ENCODE data around the gene MCF2L. TPM values are rescaled to one million over a fixed set of nuclear protein-coding genes. Genes with fewer than 3 reads are reported as not detected.

The MCF2L gene
- polyA plus RNA-seq, 1 donor from 2014 or later = 88.0 TPM

DNA sequence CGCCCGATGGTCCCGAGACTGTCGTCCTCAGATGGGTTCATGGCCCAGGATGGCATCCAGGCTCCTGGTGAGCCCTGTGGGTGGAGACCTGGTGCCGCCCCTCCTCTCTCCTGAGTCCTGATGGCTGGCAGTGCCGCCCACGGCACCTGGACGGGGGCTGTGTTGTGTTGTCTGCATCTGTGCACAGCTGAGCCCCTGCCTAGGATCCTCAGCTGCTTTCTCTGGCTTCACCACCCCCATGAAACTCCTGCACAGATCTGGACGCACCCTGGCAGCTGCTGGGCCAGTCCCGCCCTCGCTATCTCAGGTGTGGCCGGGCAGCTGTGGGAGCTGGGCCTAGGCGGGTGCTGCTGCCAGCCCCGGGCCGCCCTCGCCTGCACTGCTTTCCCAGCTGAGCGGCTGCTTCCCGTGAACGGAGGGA, 27.7 kb downstream of the MCF2L start:
- Histone ChIP-seq H3K27ac (ENCODE audit: low read length) (no peak overlapping the region), H3K9ac (ENCODE audit: low read length) (no peak overlapping the region), H3K9me2 (ENCODE audit: insufficient read depth, low read length) (no peaks in the 10 kb centered on the region), H3K79me2 (replicated peaks; ENCODE audit: insufficient read depth, low read length) (no peaks in the 10 kb centered on the region), H3K4me3 (ENCODE audit: low read length) (no peak overlapping the region), H3F3A (ENCODE audit: insufficient read depth, low read length, poor library complexity, severe bottlenecking) (no peaks in the 10 kb centered on the region), H2AFZ (ENCODE audit: low read depth, low read length) (no peak overlapping the region), H3K27me3 (ENCODE audit: insufficient read depth, low read depth, low read length) (no peaks in the 10 kb centered on the region), H3K4me2 (ENCODE audit: low read length) (no peak overlapping the region), H4K20me1 (ENCODE audit: insufficient read depth) (no peaks in the 10 kb centered on the region), H3K36me3 (ENCODE audit: insufficient read depth, low read length) (no peaks in the 10 kb centered on the region), H3K9me3 (ENCODE audit: low read length) (no peaks in the 10 kb centered on the region)
- TF ChIP-seq MXI1 (conservative IDR thresholded peaks at IDR 0.05; ENCODE audit: poor library complexity, severe bottlenecking) (no peak), RAD21 (conservative IDR thresholded peaks at IDR 0.05) (no peak), EP300 (conservative IDR thresholded peaks at IDR 0.05; ENCODE audit: poor library complexity, severe bottlenecking) (no peak), POLR2AphosphoS5 (IDR thresholded peaks at IDR 0.05) (no peak), REST (IDR thresholded peaks at IDR 0.05; ENCODE audit: borderline replicate concordance) (no peak), SMC3 (conservative IDR thresholded peaks at IDR 0.05; ENCODE audit: poor library complexity) (no peak), CTCF (IDR thresholded peaks at IDR 0.05; ENCODE audit: poor library complexity, severe bottlenecking) (no peak), TAF1 (IDR thresholded peaks at IDR 0.05; ENCODE audit: low read depth) (no peak), EZH2 (IDR thresholded peaks at IDR 0.05; ENCODE audit: borderline replicate concordance, insufficient read depth, low read length, poor library complexity, severe bottlenecking) (no peak)

DNA sequence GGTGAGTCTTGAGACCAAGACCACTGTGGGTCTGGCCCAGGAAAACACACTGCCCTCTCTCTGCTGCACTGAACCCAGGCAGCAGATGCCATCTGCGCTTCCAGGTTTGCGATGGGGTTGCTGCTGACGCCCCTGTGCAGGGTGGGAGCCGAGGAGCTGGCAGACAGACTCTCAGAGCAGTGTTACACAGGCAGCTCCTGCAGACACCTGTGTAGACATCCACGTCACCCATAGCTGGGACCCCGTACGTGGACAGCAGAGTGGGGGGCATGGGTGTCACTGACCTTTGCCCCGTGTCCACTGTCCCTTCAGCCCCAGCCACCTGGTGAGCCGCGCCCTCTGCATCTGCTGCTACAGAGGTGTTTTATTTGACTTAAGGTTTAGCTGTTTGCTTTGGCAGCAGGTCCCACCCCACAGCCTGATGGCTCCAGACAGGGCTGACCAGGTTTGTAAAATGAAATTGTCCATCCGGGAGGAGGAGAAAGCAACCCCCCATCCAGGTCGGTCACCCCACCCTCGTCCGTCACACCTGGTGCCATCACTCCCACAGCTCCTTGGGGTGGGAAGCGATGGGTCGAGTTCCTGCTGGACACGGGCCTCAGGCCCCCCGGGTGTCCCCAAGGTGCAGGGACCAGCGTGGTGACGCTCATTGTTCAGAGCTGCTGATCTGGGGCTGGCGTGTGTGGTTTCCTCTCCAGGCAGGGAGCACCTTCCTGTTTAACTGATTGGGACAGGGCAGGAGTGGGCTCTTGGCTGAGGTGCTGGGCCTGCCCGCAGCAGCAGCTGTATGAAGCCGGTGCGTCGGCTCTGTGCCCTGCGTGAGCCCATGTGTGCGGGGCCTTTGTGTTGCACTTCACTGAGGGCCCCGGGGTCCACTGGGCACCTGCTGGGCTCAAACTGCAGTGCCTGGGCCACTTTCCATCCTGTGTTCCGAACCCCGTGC, 28.4 kb downstream of the MCF2L start:
- Histone ChIP-seq H3K9me3 (ENCODE audit: low read length) (no peaks in the 10 kb centered on the region), H3K27me3 (ENCODE audit: insufficient read depth, low read depth, low read length) (no peaks in the 10 kb centered on the region), H3K79me2 (replicated peaks; ENCODE audit: insufficient read depth, low read length) (peaks cover 5% of the 10 kb centered on the region), H4K20me1 (ENCODE audit: insufficient read depth) (no peaks in the 10 kb centered on the region), H2AFZ (ENCODE audit: low read depth, low read length) (no peak overlapping the region), H3K9me2 (ENCODE audit: insufficient read depth, low read length) (no peaks in the 10 kb centered on the region), H3K4me3 (ENCODE audit: low read length) (no peak overlapping the region), H3K9ac (ENCODE audit: low read length) (no peak overlapping the region), H3K36me3 (ENCODE audit: insufficient read depth, low read length) (no peaks in the 10 kb centered on the region), H3K4me2 (ENCODE audit: low read length) (no peak overlapping the region), H3K27ac (ENCODE audit: low read length) (no peak overlapping the region), H3F3A (ENCODE audit: insufficient read depth, low read length, poor library complexity, severe bottlenecking) (no peaks in the 10 kb centered on the region)
- TF ChIP-seq POLR2AphosphoS5 (IDR thresholded peaks at IDR 0.05) (no peak), EP300 (conservative IDR thresholded peaks at IDR 0.05; ENCODE audit: poor library complexity, severe bottlenecking) (no peak), CTCF (IDR thresholded peaks at IDR 0.05; ENCODE audit: poor library complexity, severe bottlenecking) (no peak), RAD21 (conservative IDR thresholded peaks at IDR 0.05) (no peak), SMC3 (conservative IDR thresholded peaks at IDR 0.05; ENCODE audit: poor library complexity) (no peak), REST (IDR thresholded peaks at IDR 0.05; ENCODE audit: borderline replicate concordance) (no peak), TAF1 (IDR thresholded peaks at IDR 0.05; ENCODE audit: low read depth) (no peak), MXI1 (conservative IDR thresholded peaks at IDR 0.05; ENCODE audit: poor library complexity, severe bottlenecking) (no peak), EZH2 (IDR thresholded peaks at IDR 0.05; ENCODE audit: borderline replicate concordance, insufficient read depth, low read length, poor library complexity, severe bottlenecking) (no peak)

Measured in neural cell (in vitro differentiated cells).